IPS-15b (cell line): Measurements from ENCODE around the gene STK4.

Experiments used
- H3K27me3 ChIP-seq: one replicate; pipeline ENCODE4 v1.6.1; 2013; ENCODE audit warnings: low read length; ENCODE audit not compliant: control insufficient read depth, insufficient read depth
- H3K36me3 ChIP-seq: one replicate; pipeline ENCODE4 v1.6.1; 2013; ENCODE audit warnings: low read length; ENCODE audit not compliant: control insufficient read depth, insufficient read depth
- H3K4me1 ChIP-seq: one replicate; pipeline ENCODE4 v1.6.1; 2013; ENCODE audit warnings: mild to moderate bottlenecking, low read length; ENCODE audit not compliant: control insufficient read depth, insufficient read depth
- H3K4me3 ChIP-seq: one replicate; pipeline ENCODE4 v1.5.1; 2013; ENCODE audit warnings: low read depth, low read length
- H3K9ac ChIP-seq: one replicate; pipeline ENCODE4 v1.6.1; 2013; ENCODE audit warnings: low read depth, mild to moderate bottlenecking, low read length
- H3K9me3 ChIP-seq: one replicate; pipeline ENCODE4 v1.6.1; 2013; ENCODE audit warnings: mild to moderate bottlenecking, low read length; ENCODE audit not compliant: control insufficient read depth, insufficient read depth

The STK4 gene

GRCh38 chr20:44938637-44939036 is 27.7 kb upstream of the STK4 start:
- Histone ChIP-seq H3K36me3 (peaks cover 29% of the 10 kb centered on the region), H3K4me1 (no peaks in the 10 kb centered on the region), H3K27me3 (no peaks in the 10 kb centered on the region), H3K4me3 (no peak overlapping the region), H3K9me3 (no peaks in the 10 kb centered on the region), H3K9ac (no peak overlapping the region)

GRCh38 chr20:44941120-44941691 is 25.1 kb upstream of the STK4 start:
- no peaks in the 10 kb centered on the region for H3K9me3 ChIP-seq
- H3K27me3 ChIP-seq, result no peaks in the 10 kb centered on the region
- no peak overlapping the region for H3K4me3 ChIP-seq
- H3K4me1 ChIP-seq, result no peaks in the 10 kb centered on the region
- peaks cover 24% of the 10 kb centered on the region for H3K36me3 ChIP-seq
- no peak overlapping the region for H3K9ac ChIP-seq

GRCh38 chr20:44942264-44942973 is 23.9 kb upstream of the STK4 start:
- H3K4me3 ChIP-seq, result no peak overlapping the region
- no peaks in the 10 kb centered on the region for H3K4me1 ChIP-seq
- H3K27me3 ChIP-seq, result no peaks in the 10 kb centered on the region
- no peaks in the 10 kb centered on the region for H3K9me3 ChIP-seq
- peaks cover 17% of the 10 kb centered on the region for H3K36me3 ChIP-seq
- H3K9ac ChIP-seq, result no peak overlapping the region

GRCh38 chr20:44943828-44944227 is 22.5 kb upstream of the STK4 start:
- no peaks in the 10 kb centered on the region for H3K27me3 ChIP-seq
- H3K9ac ChIP-seq, result no peak overlapping the region
- H3K36me3 ChIP-seq, result peaks cover 14% of the 10 kb centered on the region
- no peak overlapping the region for H3K4me3 ChIP-seq
- H3K9me3 ChIP-seq, result no peaks in the 10 kb centered on the region
- H3K4me1 ChIP-seq, result no peaks in the 10 kb centered on the region

GRCh38 chr20:44945261-44945660 is 21.1 kb upstream of the STK4 start:
- H3K9ac ChIP-seq, result no peak overlapping the region
- H3K4me3 ChIP-seq, result no peak overlapping the region
- H3K27me3 ChIP-seq, result no peaks in the 10 kb centered on the region
- H3K4me1 ChIP-seq, result no peaks in the 10 kb centered on the region
- peaks cover 10% of the 10 kb centered on the region for H3K36me3 ChIP-seq
- H3K9me3 ChIP-seq, result no peaks in the 10 kb centered on the region

GRCh38 chr20:44946271-44946852 is 19.9 kb upstream of the STK4 start:
- Histone ChIP-seq H3K9ac (no peak overlapping the region), H3K9me3 (no peaks in the 10 kb centered on the region), H3K4me1 (no peaks in the 10 kb centered on the region), H3K4me3 (no peak overlapping the region), H3K36me3 (peaks cover 13% of the 10 kb centered on the region), H3K27me3 (no peaks in the 10 kb centered on the region)

GRCh38 chr20:44948107-44948506 is 18.2 kb upstream of the STK4 start:
- Histone ChIP-seq H3K36me3 (peaks cover 10% of the 10 kb centered on the region), H3K4me3 (no peak overlapping the region), H3K4me1 (no peaks in the 10 kb centered on the region), H3K27me3 (no peaks in the 10 kb centered on the region), H3K9ac (no peak overlapping the region), H3K9me3 (no peaks in the 10 kb centered on the region)

- Histone ChIP-seq H3K9me3 (no peaks in the 10 kb centered on the region), H3K27me3 (no peaks in the 10 kb centered on the region), H3K4me1 (no peaks in the 10 kb centered on the region), H3K36me3 (peaks cover 8% of the 10 kb centered on the region), H3K9ac (no peak overlapping the region), H3K4me3 (no peak overlapping the region)
These were observed 17.8 kb upstream of the STK4 start for GRCh38 chr20:44948513-44948912.

GRCh38 chr20:44950368-44950767 is 15.9 kb upstream of the STK4 start:
- Histone ChIP-seq H3K4me3 (no peak overlapping the region), H3K9me3 (no peaks in the 10 kb centered on the region), H3K4me1 (no peaks in the 10 kb centered on the region), H3K27me3 (no peaks in the 10 kb centered on the region), H3K36me3 (peaks cover 9% of the 10 kb centered on the region), H3K9ac (no peak overlapping the region)

GRCh38 chr20:44952731-44953130 is 13.6 kb upstream of the STK4 start:
- Histone ChIP-seq H3K36me3 (peaks cover 12% of the 10 kb centered on the region), H3K4me1 (no peaks in the 10 kb centered on the region), H3K9me3 (no peaks in the 10 kb centered on the region), H3K27me3 (no peaks in the 10 kb centered on the region), H3K9ac (no peak overlapping the region), H3K4me3 (no peak overlapping the region)

GRCh38 chr20:44954211-44954610 is 12.1 kb upstream of the STK4 start:
- Histone ChIP-seq H3K27me3 (peaks cover 4% of the 10 kb centered on the region), H3K4me3 (no peak overlapping the region), H3K9ac (no peak overlapping the region), H3K9me3 (no peaks in the 10 kb centered on the region), H3K4me1 (peaks cover 3% of the 10 kb centered on the region), H3K36me3 (peaks cover 12% of the 10 kb centered on the region)

- H3K36me3 ChIP-seq, result peaks cover 12% of the 10 kb centered on the region
- H3K4me1 ChIP-seq, result peaks cover 7% of the 10 kb centered on the region
- no peak overlapping the region for H3K9ac ChIP-seq
- peaks cover 7% of the 10 kb centered on the region for H3K27me3 ChIP-seq
- no peaks in the 10 kb centered on the region for H3K9me3 ChIP-seq
- H3K4me3 ChIP-seq, result no peak overlapping the region
These were observed 11.0 kb upstream of the STK4 start for GRCh38 chr20:44955270-44955669.
